Measurements from ENCODE around the gene CALB2.
A peak's percentile ranks its signal among the peaks of the same experiment; 100 is the strongest.
"Not testable (repeated sequence)": the region's sequence is repeated elsewhere in the genome, so short reads cannot be mapped to it uniquely, and the experiment has no call there.

CALB2 gene

GRCh38 chr16:71353736-71354135 lies 4.8 kb upstream of the CALB2 start:
- DNase-seq: no peak

DNA sequence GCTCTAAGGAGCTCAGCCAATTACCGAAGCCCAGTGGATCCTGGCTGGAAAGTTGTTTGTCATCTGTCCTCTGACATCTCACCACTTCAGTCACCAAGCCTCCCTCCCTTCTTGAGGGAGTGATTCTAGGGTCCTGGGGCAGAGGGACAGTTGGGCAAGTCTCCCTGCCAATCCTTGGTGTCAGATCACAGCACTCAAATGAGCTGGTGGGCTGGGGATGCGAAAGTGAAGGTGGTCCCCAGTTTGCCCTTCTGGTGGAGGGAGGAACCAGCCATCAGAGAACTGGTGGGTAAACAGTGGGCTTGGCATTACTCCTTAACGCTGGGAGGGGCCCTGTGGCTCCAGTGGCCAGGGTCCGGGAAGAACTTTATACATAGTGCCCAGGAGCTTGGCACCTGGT lies 4.4 kb upstream of the CALB2 start:
- no peak for DNase-seq

- no peak for DNase-seq
These were observed 2.3 kb upstream of the CALB2 start for GRCh38 chr16:71356051-71356740.

- not testable (repeated sequence) for DNase-seq
These were observed 1.6 kb upstream of the CALB2 start for GRCh38 chr16:71356936-71357335.

DNA sequence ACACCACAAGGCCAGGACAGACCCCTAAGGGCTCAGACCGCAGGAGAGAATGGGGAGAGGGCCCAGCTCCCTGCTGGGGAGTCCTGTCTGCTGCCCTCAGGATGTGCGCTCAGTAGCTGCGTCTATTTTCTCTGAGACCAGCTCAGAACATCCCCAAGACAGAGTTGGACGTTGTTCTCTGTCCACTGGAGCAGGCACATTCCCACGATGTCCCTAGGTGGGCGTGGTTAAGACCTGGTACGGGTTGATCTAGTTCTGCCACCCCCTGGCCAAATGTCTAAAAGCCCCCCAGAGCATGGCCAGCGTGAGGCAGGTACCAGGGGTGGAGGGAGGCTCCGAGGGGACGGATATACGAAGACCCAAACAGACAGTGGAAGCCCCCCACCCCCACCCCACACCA lies 842 bp upstream of the CALB2 start:
- no peak for DNase-seq

GRCh38 chr16:71359431-71359830 lies 908 bp downstream of the CALB2 start:
- no peak for DNase-seq

GRCh38 chr16:71360378-71360777 lies 1.9 kb downstream of the CALB2 start:
- no peak for DNase-seq

DNA sequence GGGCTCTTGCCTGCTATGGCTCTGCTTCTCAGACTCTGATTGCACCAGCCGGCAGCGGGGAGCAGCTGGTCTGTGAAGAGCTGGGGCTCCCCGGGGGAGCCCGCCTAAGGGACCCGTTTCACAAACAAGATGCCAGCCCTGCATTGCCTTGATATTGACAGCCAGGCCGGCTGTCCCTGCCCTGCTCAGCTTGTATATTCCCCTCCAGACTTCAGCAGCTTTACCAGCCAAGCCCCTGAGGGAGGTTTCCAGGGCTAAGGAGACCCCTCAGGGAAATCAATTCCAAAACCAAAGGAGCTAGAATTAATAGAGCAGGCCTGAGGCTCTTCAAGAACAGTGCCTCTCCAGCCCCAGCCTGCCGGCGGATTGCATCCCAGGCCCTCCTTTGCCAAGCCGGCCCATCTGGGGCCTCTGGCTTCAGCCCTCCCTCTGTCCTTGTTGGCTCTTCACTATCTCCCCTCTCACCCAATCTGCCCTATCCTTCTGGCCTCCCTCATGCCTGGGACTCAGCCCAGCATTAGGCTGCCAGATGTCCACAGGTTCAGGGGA lies 5.7 kb downstream of the CALB2 start:
- no peak for DNase-seq

GRCh38 chr16:71365021-71365420 lies 6.5 kb downstream of the CALB2 start:
- no peak for DNase-seq

DNA sequence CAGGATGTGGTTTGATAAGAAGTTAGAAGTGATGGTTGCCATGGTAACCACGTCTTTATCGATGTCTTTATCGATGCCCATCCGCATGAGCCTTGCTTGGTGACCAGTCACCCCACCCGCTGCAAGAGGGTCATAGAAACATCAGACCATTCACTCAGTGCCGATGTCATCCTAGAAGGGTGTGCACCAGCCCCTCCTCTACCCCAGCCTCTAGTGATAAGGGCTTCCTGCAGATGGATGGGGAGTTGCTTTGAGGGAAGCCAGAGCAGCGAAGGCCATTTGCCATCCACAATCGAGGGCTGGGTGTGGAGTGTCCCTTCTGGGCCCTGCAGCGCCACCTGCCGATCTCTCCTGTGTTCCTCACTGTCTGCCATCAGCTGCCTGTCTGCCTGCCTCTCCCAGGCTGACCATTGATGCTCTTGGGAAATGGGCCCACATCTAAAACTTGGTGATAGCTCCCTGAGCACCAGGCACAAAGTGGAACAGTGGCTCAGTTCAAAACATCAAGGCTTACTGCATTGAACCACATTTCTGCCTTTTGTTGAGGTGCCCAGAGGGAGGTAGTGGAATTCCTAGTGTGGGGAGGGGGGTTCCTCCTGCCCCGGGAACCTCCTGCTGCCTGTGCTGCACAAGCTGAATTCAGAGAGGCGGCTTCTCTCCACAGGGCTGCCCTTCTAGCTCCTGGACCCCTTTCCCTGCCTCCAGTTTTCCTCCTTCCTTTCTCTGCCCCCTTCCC lies 8.9 kb downstream of the CALB2 start:
- DNase-seq: peak; percentile 50 to 56

DNA sequence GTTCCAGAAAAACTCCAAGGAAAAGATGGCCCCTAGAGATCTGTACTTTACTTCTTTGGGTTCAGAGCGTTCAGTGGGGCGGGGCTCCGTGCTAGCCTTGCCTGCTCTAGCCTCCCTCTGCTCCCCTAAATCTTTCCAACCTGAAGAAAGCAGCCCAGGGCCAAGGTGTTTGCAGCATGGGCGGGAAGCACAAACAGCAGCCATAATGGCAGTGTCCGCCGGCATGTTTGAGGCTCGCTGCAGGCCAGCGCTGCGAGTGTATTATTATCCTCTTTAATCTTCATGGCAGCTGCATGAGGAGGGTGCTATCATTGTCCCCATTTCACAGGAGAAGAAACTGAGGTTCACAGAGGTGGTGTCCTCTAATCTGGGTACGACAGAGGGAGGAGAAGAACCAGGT lies 10.4 kb downstream of the CALB2 start:
- DNase-seq: no peak

DNA sequence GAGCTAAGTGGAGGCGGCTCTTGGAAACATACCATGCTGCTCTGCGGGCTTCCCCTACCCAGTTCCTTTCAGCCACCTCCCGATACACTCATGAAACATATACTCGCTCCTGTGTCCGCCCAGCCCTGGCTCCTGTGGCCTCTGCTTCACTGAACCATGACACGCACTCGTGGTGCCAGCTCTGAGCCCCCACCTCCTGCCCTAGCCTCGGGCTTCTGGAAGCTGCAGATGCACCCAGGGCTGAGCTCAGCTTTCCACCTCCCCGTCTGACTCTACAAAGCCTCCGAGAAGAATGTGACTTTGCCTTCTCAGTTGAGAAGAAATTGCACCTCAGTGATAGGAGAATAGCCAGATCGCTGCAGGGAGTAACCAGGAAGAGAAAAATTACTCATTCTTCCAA lies 11.0 kb downstream of the CALB2 start:
- DNase-seq: no peak

DNA sequence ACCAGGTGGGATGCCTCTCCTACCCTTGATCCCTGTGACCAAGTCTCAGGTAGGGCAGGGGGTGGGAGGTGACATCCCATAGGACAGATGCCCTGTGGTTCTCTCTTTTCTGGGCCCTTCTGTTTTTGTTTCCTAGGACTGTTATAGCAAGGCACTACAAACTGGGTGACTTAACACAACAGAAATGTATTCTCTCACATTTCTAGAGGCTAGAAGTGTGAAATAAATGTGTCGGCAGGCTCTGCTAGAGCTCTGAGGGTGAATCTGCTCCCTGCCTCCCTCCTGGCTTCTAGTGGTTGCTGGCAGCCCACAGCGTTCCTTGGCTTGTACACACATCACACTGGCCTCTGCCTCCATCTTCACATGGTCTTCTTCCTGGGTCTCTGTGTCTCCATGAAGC lies 12.7 kb downstream of the CALB2 start:
- no peak for DNase-seq

DNA sequence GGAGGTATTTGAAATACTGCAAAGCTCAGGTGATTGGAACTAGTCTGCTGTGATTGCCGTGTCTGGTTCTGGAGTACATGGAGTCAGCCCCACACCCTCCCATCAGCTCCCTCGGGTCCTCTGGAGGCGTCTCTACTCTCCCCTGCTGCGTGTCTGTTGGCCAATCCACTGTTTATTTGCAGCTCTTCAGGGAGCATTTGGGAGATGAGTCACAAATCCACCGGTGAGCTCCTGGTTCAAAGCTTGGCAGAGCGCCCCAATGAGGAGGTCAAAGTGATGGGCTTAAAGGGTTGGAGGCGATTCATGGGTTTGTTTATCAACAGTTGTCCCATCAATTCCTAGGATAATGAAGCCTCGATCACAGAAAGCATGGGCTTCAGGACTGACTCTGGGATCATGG lies 14.6 kb downstream of the CALB2 start:
- no peak for DNase-seq

GRCh38 chr16:71376465-71377157 lies 18.1 kb downstream of the CALB2 start:
- DNase-seq: no peak

- DNase-seq: no peak
These were observed 21.2 kb downstream of the CALB2 start for GRCh38 chr16:71379711-71380110.

- no peak for DNase-seq
These were observed 22.3 kb downstream of the CALB2 start for GRCh38 chr16:71380831-71381230.

DNA sequence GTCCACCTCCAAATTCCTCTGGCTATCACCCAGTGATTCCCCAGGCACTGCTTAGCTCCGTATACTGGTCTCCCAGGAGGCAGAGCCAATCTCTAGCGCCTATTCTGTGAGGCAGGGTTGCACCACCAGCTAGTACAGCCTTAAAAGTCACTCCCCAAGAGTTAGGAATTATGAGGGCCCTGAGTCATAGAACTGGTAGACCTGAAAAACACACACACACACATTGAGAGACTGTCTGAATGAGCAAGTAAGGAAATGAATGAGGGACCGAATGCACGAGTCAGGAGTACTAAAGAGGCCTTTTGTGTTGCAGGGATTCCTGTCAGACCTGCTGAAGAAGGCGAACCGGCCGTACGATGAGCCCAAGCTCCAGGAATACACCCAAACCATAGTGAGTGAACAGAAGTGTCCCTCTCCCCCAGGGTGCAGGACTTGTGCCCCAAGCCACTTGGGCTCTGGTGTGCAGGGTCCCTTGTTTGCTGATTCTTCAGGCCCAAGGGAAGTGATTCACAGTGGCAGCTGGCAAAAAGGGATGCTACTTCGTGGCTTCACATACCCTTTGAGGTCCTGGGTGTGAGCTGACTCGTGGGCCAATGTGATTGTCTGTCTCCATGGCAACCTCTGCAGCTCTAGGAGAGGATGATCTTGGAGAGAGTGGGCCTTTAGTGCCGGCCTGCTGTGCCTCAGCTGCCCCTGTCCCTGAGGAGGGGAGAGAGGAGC lies 24.7 kb downstream of the CALB2 start:
- no peak for DNase-seq

GRCh38 chr16:71384073-71384724 lies 25.7 kb downstream of the CALB2 start:
- DNase-seq: no peak

- no peak for DNase-seq
These were observed 28.7 kb downstream of the CALB2 start for GRCh38 chr16:71387045-71387871.

DNA sequence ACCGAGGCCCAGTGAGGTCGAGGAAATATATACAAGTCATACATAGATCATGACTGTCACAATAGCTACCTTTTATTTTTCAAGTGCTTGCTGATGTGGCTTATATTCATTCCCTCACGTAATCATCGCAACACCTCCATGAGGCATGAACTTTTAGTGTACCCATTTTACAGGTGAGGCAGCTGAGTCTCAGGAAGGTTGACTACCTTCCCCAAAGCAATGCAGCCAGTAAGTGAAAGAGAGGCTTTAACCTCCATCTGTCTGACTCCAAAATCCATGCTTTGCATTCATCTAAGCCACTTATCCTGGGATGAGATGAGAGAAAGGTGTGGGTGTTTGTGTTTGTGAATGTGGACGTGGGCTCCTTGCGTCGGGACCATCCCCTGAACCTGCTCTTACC lies 30.8 kb downstream of the CALB2 start:
- no peak for DNase-seq

GRCh38 chr16:71396594-71396993 lies 38.1 kb downstream of the CALB2 start:
- DNase-seq: no peak

Measured in activated CD4-positive, alpha-beta T cell treated with anti-CD3 and anti-CD28 coated beads, Interleukin-2, amount 50 U/mL, for 48 hours (primary cell).